ENCODE data around the gene CYP11A1.

CYP11A1 gene

GRCh38 chr15:74330861-74331408 lies 36.5 kb downstream of the CYP11A1 start:
- no peak for TF ChIP-seq CTCF (conservative IDR thresholded peaks at IDR 0.05)
- no peak for TF ChIP-seq ZFX (IDR thresholded peaks at IDR 0.05)
- no peak overlapping the region for H3K27ac ChIP-seq

GRCh38 chr15:74328331-74329056 lies 39.0 kb downstream of the CYP11A1 start:
- no peak for TF ChIP-seq ZFX (IDR thresholded peaks at IDR 0.05)
- TF ChIP-seq CTCF (conservative IDR thresholded peaks at IDR 0.05): no peak
- no peak overlapping the region for H3K27ac ChIP-seq

- no peak overlapping the region for H3K27ac ChIP-seq
- TF ChIP-seq CTCF (conservative IDR thresholded peaks at IDR 0.05) (no peak), ZFX (IDR thresholded peaks at IDR 0.05) (no peak)
Measured at GRCh38 chr15:74327756-74328155, 39.7 kb downstream of the CYP11A1 start.

- no peak for TF ChIP-seq CTCF (conservative IDR thresholded peaks at IDR 0.05)
- no peak for TF ChIP-seq ZFX (IDR thresholded peaks at IDR 0.05)
- H3K27ac ChIP-seq: no peak overlapping the region
Measured at GRCh38 chr15:74326746-74327145, 40.7 kb downstream of the CYP11A1 start.

- no peak overlapping the region for H3K27ac ChIP-seq
- TF ChIP-seq CTCF (conservative IDR thresholded peaks at IDR 0.05): no peak
- TF ChIP-seq ZFX (IDR thresholded peaks at IDR 0.05): no peak
Measured at GRCh38 chr15:74324714-74325113, 42.7 kb downstream of the CYP11A1 start.

GRCh38 chr15:74322558-74323180 lies 44.8 kb downstream of the CYP11A1 start:
- TF ChIP-seq CTCF (conservative IDR thresholded peaks at IDR 0.05) (peak; percentile 92), ZFX (IDR thresholded peaks at IDR 0.05) (no peak)
- no peak overlapping the region for H3K27ac ChIP-seq
